K562 (cell line): ENCODE measurements around the gene CCL19. TPM values are rescaled to one million over a fixed set of nuclear protein-coding genes. Genes with fewer than 3 reads are reported as not detected.

Experiments used
- FOXM1 ChIP-seq, 2 experiments: fragments of 450-650 bp in 1 of 2; sonication (generic) in 1 of 2; formaldehyde crosslinking in 1 of 2; IDR thresholded peaks; 2 replicates each; pipeline versions ENCODE4 v1.6.1 to v1.9.0; 2017 to 2022; ENCODE audit warnings: low read depth in 2 of 2, mild to moderate bottlenecking in 2 of 2, missing genetic modification reagents in 1 of 2, moderate library complexity in 1 of 2
- GTF2B ChIP-seq: IDR thresholded peaks from 2 replicates; pipeline ENCODE4 v1.6.1; 2011; ENCODE audit not compliant: insufficient read length; ENCODE audit errors: extremely low read depth
- HDAC1 ChIP-seq, 2 experiments: fragments of 450-650 bp; IDR thresholded peaks; 2 replicates each; pipeline ENCODE4 v1.6.1; 2016 to 2017; ENCODE audit warnings: inconsistent platforms in 1 of 2, mild to moderate bottlenecking in 1 of 2, moderate library complexity in 1 of 2
- ID3 ChIP-seq, 2 experiments: fragments of 250-450 bp in 1 of 2; fragments of 450-650 bp in 1 of 2; sonication (Bioruptor Pico) in 1 of 2; IDR thresholded peaks; 2 replicates each; pipeline versions ENCODE4 v1.6.1 to v1.8.0; 2016 to 2021; ENCODE audit warnings: mild to moderate bottlenecking in 2 of 2, moderate library complexity in 2 of 2, missing compliant biosample characterization in 1 of 2, missing genetic modification characterization in 1 of 2
- MBD2 ChIP-seq: sonication (generic); IDR thresholded peaks from 2 replicates; pipeline ENCODE4 v1.6.1; 2016; ENCODE audit warnings: low read depth, borderline replicate concordance
- NEUROD1 ChIP-seq: fragments of 150-350 bp; IDR thresholded peaks from 2 replicates; pipeline ENCODE4 v1.6.1; 2014; ENCODE audit warnings: borderline replicate concordance, low read length, low read depth; ENCODE audit not compliant: partially characterized antibody
- PHF8 ChIP-seq: fragments of 200-600 bp; sonication (generic); IDR thresholded peaks from 2 replicates; pipeline ENCODE4 v1.6.1; 2012; ENCODE audit warnings: mixed run types, mild to moderate bottlenecking, inconsistent platforms, low read length, moderate library complexity, borderline replicate concordance
- POLR3G ChIP-seq: IDR thresholded peaks from 2 replicates; pipeline ENCODE4 v1.6.1; 2011; ENCODE audit not compliant: insufficient read length, insufficient replicate concordance; ENCODE audit errors: extremely low read depth
- SETDB1 ChIP-seq: IDR thresholded peaks from one replicate; pipeline ENCODE4 v1.6.1; 2012; ENCODE audit warnings: low read length, control low read depth, inconsistent platforms
- SNIP1 ChIP-seq: fragments of 450-650 bp; IDR thresholded peaks from 2 replicates; pipeline ENCODE4 v1.7.1; 2017; ENCODE audit warnings: low read depth, mild to moderate bottlenecking
- TARDBP ChIP-seq: fragments of 450-650 bp; IDR thresholded peaks from 2 replicates; pipeline ENCODE4 v1.6.1; 2016
- TOE1 ChIP-seq, 2 experiments: fragments of 450-650 bp in 1 of 2; sonication (generic) in 1 of 2; formaldehyde crosslinking in 1 of 2; IDR thresholded peaks; 2 replicates each; pipeline versions ENCODE4 v1.7.1 to v1.8.0; 2016 to 2022; ENCODE audit warnings: borderline replicate concordance in 2 of 2, mild to moderate bottlenecking in 2 of 2, antibody characterized with exemption in 1 of 2, inconsistent platforms in 1 of 2, low read depth in 1 of 2, missing genetic modification reagents in 1 of 2, moderate library complexity in 1 of 2
- U2AF2 ChIP-seq: fragments of 200-400 bp; formaldehyde crosslinking; optimal IDR thresholded peaks from 2 replicates; pipeline ENCODE3; 2017; ENCODE audit warnings: low read depth, mild to moderate bottlenecking, low read length
- ZFP36 ChIP-seq: fragments of 150-350 bp; IDR thresholded peaks from 2 replicates; pipeline ENCODE4 v1.6.1; 2018; ENCODE audit warnings: low read length, low read depth; ENCODE audit not compliant: partially characterized antibody
- ZNF174 ChIP-seq: fragments of 250-450 bp; sonication (Bioruptor Pico); IDR thresholded peaks from 2 replicates; pipeline ENCODE4 v1.4.0; 2020; ENCODE audit warnings: mild to moderate bottlenecking
- ZNF316 ChIP-seq: fragments of 450-650 bp; IDR thresholded peaks from 2 replicates; pipeline ENCODE4 v1.6.1; 2016
- ZNF41 ChIP-seq: fragments of 250-450 bp; sonication (Bioruptor Pico); conservative IDR thresholded peaks from 2 replicates; pipeline ENCODE4 v1.4.0; 2020; ENCODE audit warnings: mild to moderate bottlenecking
- ZNF695 ChIP-seq: fragments of 450-650 bp; formaldehyde crosslinking; IDR thresholded peaks from 2 replicates; pipeline ENCODE4 v1.4.0; 2020; ENCODE audit warnings: mild to moderate bottlenecking, moderate library complexity
- ZNF75A ChIP-seq: fragments of 450-650 bp; formaldehyde crosslinking; IDR thresholded peaks from 2 replicates; pipeline ENCODE4 v1.4.0; 2020; ENCODE audit warnings: mild to moderate bottlenecking
- ZNF764 ChIP-seq: fragments of 250-450 bp; sonication (Bioruptor Pico); IDR thresholded peaks from 2 replicates; pipeline ENCODE4 v1.4.0; 2020; ENCODE audit warnings: low read depth, mild to moderate bottlenecking, moderate library complexity
- polyA plus RNA-seq, 8 experiments: library from polyadenylated mRNA; depleted of rRNA in 4 of 8; stranded (reverse) in 5 of 8; unstranded in 3 of 8; fragments of >200 nt; fragmentation: Nextera tagmentation in 2 of 8; fragmentation: Illumina TruSeq in 1 of 8; extraction: Ambion mirVana in 2 of 8; extraction: Trizol in 1 of 8; gene quantifications; 2 replicates each; pipeline versions ENCODE4 v1.2.1 to v1.2.3, GENCODE V29; 2011 to 2014; ENCODE audit warnings: inconsistent platforms in 1 of 8, missing spikeins in 1 of 8
- total RNA-seq, 7 experiments: library from RNA; depleted of rRNA in 6 of 7; stranded (reverse); fragments of >200 nt in 6 of 7; fragmentation: Illumina TruSeq in 2 of 7; extraction: Trizol in 2 of 7; gene quantifications; 2 replicates each; pipeline versions ENCODE4 v1.2.1 to v1.2.3, GENCODE V29; 2011 to 2021; ENCODE audit warnings: low replicate concordance in 1 of 7
- TF ChIP-seq, protein P1 (sequence below): fragments of 450-650 bp; IDR thresholded peaks from 2 replicates; pipeline ENCODE4 v1.6.1; 2018; ENCODE audit not compliant: partially characterized antibody

The CCL19 gene
- total and polyA plus RNA-seq, 9 of the 15 experiments (the other 6 are each of a cell fraction or from before 2014, with no cell fraction given) = not detected

- TF ChIP-seq, protein P1, sequence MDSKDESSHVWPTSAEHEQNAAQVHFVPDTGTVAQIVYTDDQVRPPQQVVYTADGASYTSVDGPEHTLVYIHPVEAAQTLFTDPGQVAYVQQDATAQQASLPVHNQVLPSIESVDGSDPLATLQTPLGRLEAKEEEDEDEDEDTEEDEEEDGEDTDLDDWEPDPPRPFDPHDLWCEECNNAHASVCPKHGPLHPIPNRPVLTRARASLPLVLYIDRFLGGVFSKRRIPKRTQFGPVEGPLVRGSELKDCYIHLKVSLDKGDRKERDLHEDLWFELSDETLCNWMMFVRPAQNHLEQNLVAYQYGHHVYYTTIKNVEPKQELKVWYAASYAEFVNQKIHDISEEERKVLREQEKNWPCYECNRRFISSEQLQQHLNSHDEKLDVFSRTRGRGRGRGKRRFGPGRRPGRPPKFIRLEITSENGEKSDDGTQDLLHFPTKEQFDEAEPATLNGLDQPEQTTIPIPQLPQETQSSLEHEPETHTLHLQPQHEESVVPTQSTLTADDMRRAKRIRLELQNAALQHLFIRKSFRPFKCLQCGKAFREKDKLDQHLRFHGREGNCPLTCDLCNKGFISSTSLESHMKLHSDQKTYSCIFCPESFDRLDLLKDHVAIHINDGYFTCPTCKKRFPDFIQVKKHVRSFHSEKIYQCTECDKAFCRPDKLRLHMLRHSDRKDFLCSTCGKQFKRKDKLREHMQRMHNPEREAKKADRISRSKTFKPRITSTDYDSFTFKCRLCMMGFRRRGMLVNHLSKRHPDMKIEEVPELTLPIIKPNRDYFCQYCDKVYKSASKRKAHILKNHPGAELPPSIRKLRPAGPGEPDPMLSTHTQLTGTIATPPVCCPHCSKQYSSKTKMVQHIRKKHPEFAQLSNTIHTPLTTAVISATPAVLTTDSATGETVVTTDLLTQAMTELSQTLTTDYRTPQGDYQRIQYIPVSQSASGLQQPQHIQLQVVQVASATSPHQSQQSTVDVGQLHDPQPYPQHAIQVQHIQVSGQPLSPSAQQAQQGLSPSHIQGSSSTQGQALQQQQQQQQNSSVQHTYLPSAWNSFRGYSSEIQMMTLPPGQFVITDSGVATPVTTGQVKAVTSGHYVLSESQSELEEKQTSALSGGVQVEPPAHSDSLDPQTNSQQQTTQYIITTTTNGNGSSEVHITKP = peak; percentile 97
- TF ChIP-seq SNIP1 (no peak), NEUROD1 (no peak), FOXM1 (IDR thresholded peaks at IDR 0.05; ENCODE audit: low read depth) (no peak), FOXM1 (CRISPR knock-in tag; IDR thresholded peaks at IDR 0.05; ENCODE audit: low read depth) (0 out of 2 replicates have a peak, but pooled peaks have one; percentile 43), ID3 (CRISPR knock-in tag; IDR thresholded peaks at IDR 0.05) (no peak), ID3 (tag; IDR thresholded peaks at IDR 0.05) (no peak), ZFP36 (no peak), ZNF316 (peak; percentile 28; the same call in 1 of the 2 replicates), ZNF695 (CRISPR knock-in tag) (no peak), PHF8 (peak; percentile 74; the same call in 1 of the 2 replicates), ZNF764 (CRISPR knock-in tag) (no peak), HDAC1 (IDR thresholded peaks at IDR 0.05) (no peak; a peak in 1 of 4 replicates), TARDBP (peak; percentile 72; the same call in 1 of the 2 replicates), U2AF2 (no peak), ZNF41 (CRISPR knock-in tag) (no peak), ZNF75A (no peak), SETDB1 (no peak), MBD2 (peak; percentile 67), POLR3G (no peak), GTF2B (no peak), TOE1 (IDR thresholded peaks at IDR 0.05; ENCODE audit: borderline replicate concordance) (peak; percentile 93), TOE1 (CRISPR knock-in tag; IDR thresholded peaks at IDR 0.05; ENCODE audit: borderline replicate concordance, low read depth) (no peak), ZNF174 (CRISPR knock-in tag) (no peak)
Observed at GRCh38 chr9:34646211-34647083, 44.6 kb downstream of the CCL19 start, which contains the start of gene GALT (continued).
